ENCODE data around the gene FBN1.

FBN1 gene

GRCh38 chr15:48514103-48514816 lies 131.2 kb downstream of the FBN1 start:
- DNase-seq (ENCODE audit: low spot score): no peak

GRCh38 chr15:48510976-48511375 lies 134.5 kb downstream of the FBN1 start:
- no peak for DNase-seq (ENCODE audit: low spot score)

GRCh38 chr15:48507416-48508065 lies 138.0 kb downstream of the FBN1 start:
- peak; percentile 25 for DNase-seq (ENCODE audit: low spot score)

GRCh38 chr15:48505067-48505466 lies 140.4 kb downstream of the FBN1 start:
- no peak for DNase-seq (ENCODE audit: low spot score)

- no peak for DNase-seq (ENCODE audit: low spot score)
Measured at GRCh38 chr15:48501208-48501607, 144.3 kb downstream of the FBN1 start.

- DNase-seq (ENCODE audit: low spot score): no peak
Measured at GRCh38 chr15:48500595-48500994, 144.9 kb downstream of the FBN1 start.

- DNase-seq (ENCODE audit: low spot score): no peak
Measured at GRCh38 chr15:48499978-48500377, 145.5 kb downstream of the FBN1 start.

- no peak for DNase-seq (ENCODE audit: low spot score)
Measured at GRCh38 chr15:48498828-48499227, 146.7 kb downstream of the FBN1 start.

GRCh38 chr15:48494631-48495030 lies 150.9 kb downstream of the FBN1 start:
- DNase-seq (ENCODE audit: low spot score): no peak

GRCh38 chr15:48493763-48494225 lies 151.7 kb downstream of the FBN1 start:
- no peak for DNase-seq (ENCODE audit: low spot score)

GRCh38 chr15:48493084-48493762 lies 152.3 kb downstream of the FBN1 start:
- DNase-seq (ENCODE audit: low spot score): no peak

GRCh38 chr15:48486228-48486627 lies 159.3 kb downstream of the FBN1 start:
- DNase-seq (ENCODE audit: low spot score): no peak

- DNase-seq (ENCODE audit: low spot score): no peak
Measured at GRCh38 chr15:48481802-48482201, 163.7 kb downstream of the FBN1 start.

GRCh38 chr15:48479751-48480150 lies 165.8 kb downstream of the FBN1 start:
- DNase-seq (ENCODE audit: low spot score): no peak

- DNase-seq (ENCODE audit: low spot score): no peak
Measured at GRCh38 chr15:48478581-48478980, 166.9 kb downstream of the FBN1 start.

- DNase-seq (ENCODE audit: low spot score): no peak
Measured at GRCh38 chr15:48477795-48478360, 167.6 kb downstream of the FBN1 start.

- DNase-seq (ENCODE audit: low spot score): no peak
Measured at GRCh38 chr15:48475600-48476395, 169.7 kb downstream of the FBN1 start.

GRCh38 chr15:48473667-48474066 lies 171.8 kb downstream of the FBN1 start:
- no peak for DNase-seq (ENCODE audit: low spot score)

- DNase-seq (ENCODE audit: low spot score): no peak
Measured at GRCh38 chr15:48472756-48473155, 172.8 kb downstream of the FBN1 start.

- DNase-seq (ENCODE audit: low spot score): no peak
Measured at GRCh38 chr15:48471073-48471472, 174.4 kb downstream of the FBN1 start.

GRCh38 chr15:48470096-48470495 lies 175.4 kb downstream of the FBN1 start:
- no peak for DNase-seq (ENCODE audit: low spot score)

- no peak for DNase-seq (ENCODE audit: low spot score)
Measured at GRCh38 chr15:48469681-48470080, 175.8 kb downstream of the FBN1 start.

Data from hematopoietic multipotent progenitor cell treated with erythropoietin and hydrocortisone succinate and interleukin-3 and kit ligand, for 17 days (in vitro differentiated cells).